Sigmoid colon (tissue), 7 donors: ENCODE measurements around the gene MET. TPM values are rescaled to one million over a fixed set of nuclear protein-coding genes. Genes with fewer than 3 reads are reported as not detected.

Experiments
- DNase-seq: peaks from one replicate; pipeline ENCODE4 v3.0.0-alpha.2; 2019
- H3K27ac ChIP-seq, 4 donors: fragments of 200-600 bp; sonication (generic); one replicate each; pipeline ENCODE4 v1.5.1; 2016 to 2019; ENCODE audit warnings: mild to moderate bottlenecking in 1 of 4
- H3K27me3 ChIP-seq, 3 donors: fragments of 200-600 bp; sonication (generic); one replicate each; pipeline ENCODE4 v1.5.1; 2019; ENCODE audit warnings: mild to moderate bottlenecking in 1 of 3
- H3K36me3 ChIP-seq, 4 donors: fragments of 200-600 bp; sonication (generic); one replicate each; pipeline ENCODE4 v1.5.1; 2016 to 2019
- H3K4me1 ChIP-seq, 4 donors: fragments of 200-600 bp; sonication (generic); one replicate each; pipeline ENCODE4 v1.5.1; 2017 to 2019
- H3K4me3 ChIP-seq, 4 donors: fragments of 200-600 bp; sonication (generic); one replicate each; pipeline ENCODE4 v1.5.1; 2017 to 2019; ENCODE audit warnings: mild to moderate bottlenecking in 2 of 4, moderate library complexity in 1 of 4
- H3K9me3 ChIP-seq, 4 donors: fragments of 200-600 bp in 3 of 4; sonication (generic) in 3 of 4; one replicate each; pipeline versions ENCODE4 v1.5.1 to v1.6.1; 2013 to 2019
- CTCF ChIP-seq, 4 experiments: fragments of 450-650 bp in 3 of 4; fragments of 200-600 bp in 1 of 4; IDR thresholded peaks; one replicate each; pipeline ENCODE4 v1.5.1; 2016 to 2019; ENCODE audit warnings: antibody characterized with exemption in 4 of 4, mild to moderate bottlenecking in 3 of 4, moderate library complexity in 2 of 4
- EP300 ChIP-seq, 4 donors: sonication (generic); formaldehyde crosslinking; IDR thresholded peaks; one replicate each; pipeline ENCODE4 v1.6.1; 2017; ENCODE audit warnings: antibody characterized with exemption in 4 of 4
- POLR2A ChIP-seq, 2 donors: fragments of 450-650 bp; IDR thresholded peaks; one replicate each; pipeline ENCODE4 v1.6.1; 2016; ENCODE audit warnings: antibody characterized with exemption in 2 of 2, mild to moderate bottlenecking in 2 of 2, moderate library complexity in 2 of 2
- POLR2AphosphoS5 ChIP-seq, 4 donors: sonication (generic); formaldehyde crosslinking; IDR thresholded peaks; one replicate each; pipeline ENCODE4 v1.6.1; 2017; ENCODE audit warnings: antibody characterized with exemption in 4 of 4
- WGBS, 2 donors: extraction: QIAGEN DNeasy Blood & Tissue Kit; methylation state at CpG; one replicate each; pipeline ENCODE4 v1.1.7; 2013; 5-methylcytosine and 5-hydroxymethylcytosine counted together
- intact Hi-C: fragments of 100-400 bp; cut with DNase I; formaldehyde crosslinking; loops from one replicate; pipeline ENCODE4 v1.15.1; 2023
- polyA plus RNA-seq, 3 donors: library from polyadenylated mRNA; stranded (reverse); fragments of 200-250 nt; gene quantifications; one replicate each; pipeline ENCODE4 v1.2.3, GENCODE V29; 2013
- total RNA-seq, 4 donors: library from RNA; depleted of rRNA; stranded (reverse); fragments of >200 nt; gene quantifications; one replicate each; pipeline ENCODE4 v1.1.0, GENCODE V29; 2016
- donor health status: healthy with polysubstance abuse.
- donor health status: Bipolar disorder and iron deficiency.
- donor health status: healthy.

The MET gene
- total and polyA plus RNA-seq, 7 donors = 1.2 to 21.6 (median 15.9) TPM

GRCh38 chr7:116683786-116684185 lies 11.8 kb downstream of the MET start:
- peaks cover 0 to 8% (median 5%) of the 10 kb centered on the region in 4 donors for H3K4me1 ChIP-seq
- H3K4me3 ChIP-seq = no peak overlapping the region
- no peaks in the 10 kb centered on the region for H3K27me3 ChIP-seq
- DNase-seq = no peak
- no peaks in the 10 kb centered on the region for H3K36me3 ChIP-seq
- WGBS, 2 donors = 66 to 88% methylated on average over 4 of the region's 4 CpGs
- no peaks in the 10 kb centered on the region for H3K9me3 ChIP-seq
- intact Hi-C loops = no loop called here
- H3K27ac ChIP-seq = no peak overlapping the region
- TF ChIP-seq CTCF (IDR thresholded peaks at IDR 0.05) (no peak), POLR2AphosphoS5 (IDR thresholded peaks at IDR 0.05) (no peak), EP300 (IDR thresholded peaks at IDR 0.05) (no peak), POLR2A (IDR thresholded peaks at IDR 0.05) (no peak)

GRCh38 chr7:116686033-116686432 lies 14.0 kb downstream of the MET start:
- peaks cover 0 to 8% (median 5%) of the 10 kb centered on the region in 4 donors for H3K4me1 ChIP-seq
- H3K4me3 ChIP-seq = no peak overlapping the region
- no peaks in the 10 kb centered on the region for H3K9me3 ChIP-seq
- intact Hi-C loops = no loop called here
- H3K27me3 ChIP-seq = no peaks in the 10 kb centered on the region
- no peaks in the 10 kb centered on the region for H3K36me3 ChIP-seq
- H3K27ac ChIP-seq = no peak overlapping the region
- no peak for DNase-seq
- TF ChIP-seq CTCF (IDR thresholded peaks at IDR 0.05) = no peak
- WGBS, 2 donors = 87 to 91% methylated on average over 3 of the region's 3 CpGs

- 37 to 78% methylated on average over 7 of the region's 7 CpGs for WGBS, 2 donors
- peaks cover 0 to 8% (median 5%) of the 10 kb centered on the region in 4 donors for H3K4me1 ChIP-seq
- no peak overlapping the region for H3K27ac ChIP-seq
Observed at GRCh38 chr7:116686812-116687419, 14.9 kb downstream of the MET start.

GRCh38 chr7:116687801-116688201 lies 15.8 kb downstream of the MET start:
- Histone ChIP-seq H3K36me3 (no peaks in the 10 kb centered on the region), H3K9me3 (no peaks in the 10 kb centered on the region), H3K4me3 (no peak overlapping the region), H3K27me3 (no peaks in the 10 kb centered on the region), H3K4me1 (peaks cover 0 to 8% (median 5%) of the 10 kb centered on the region in 4 donors), H3K27ac (peak overlapping the region in 1 of 4 donors; percentile 32)
- DNase-seq = no peak
- intact Hi-C loops = no loop called here
- no peak for TF ChIP-seq POLR2AphosphoS5 (IDR thresholded peaks at IDR 0.05)
- TF ChIP-seq EP300 (IDR thresholded peaks at IDR 0.05) = no peak
- no peak for TF ChIP-seq POLR2A (IDR thresholded peaks at IDR 0.05)
- TF ChIP-seq CTCF (IDR thresholded peaks at IDR 0.05) = no peak
- 58 to 61% methylated on average over 7 of the region's 7 CpGs for WGBS, 2 donors

More at GRCh38 chr7:116686812-116687419, 14.9 kb downstream of the MET start:
- TF ChIP-seq EP300 (IDR thresholded peaks at IDR 0.05) = no peak
- intact Hi-C loops = no loop called here
- Histone ChIP-seq H3K9me3 (no peaks in the 10 kb centered on the region), H3K4me3 (no peak overlapping the region), H3K36me3 (no peaks in the 10 kb centered on the region), H3K27me3 (no peaks in the 10 kb centered on the region)
- no peak for DNase-seq

- no peaks in the 10 kb centered on the region for H3K27me3 ChIP-seq
- intact Hi-C loops = no loop called here
- no peak overlapping the region for H3K4me3 ChIP-seq
- no peaks in the 10 kb centered on the region for H3K36me3 ChIP-seq
- WGBS, 2 donors = 50 to 86% methylated on average over 4 of the region's 4 CpGs
- no peak for TF ChIP-seq POLR2AphosphoS5 (IDR thresholded peaks at IDR 0.05)
- no peak for TF ChIP-seq EP300 (IDR thresholded peaks at IDR 0.05)
- TF ChIP-seq POLR2A (IDR thresholded peaks at IDR 0.05) = no peak
- no peak for TF ChIP-seq CTCF (IDR thresholded peaks at IDR 0.05)
- H3K27ac ChIP-seq = no peak overlapping the region
- no peaks in the 10 kb centered on the region for H3K9me3 ChIP-seq
- no peak for DNase-seq
- H3K4me1 ChIP-seq = peaks cover 0 to 8% (median 5%) of the 10 kb centered on the region in 4 donors
Observed at GRCh38 chr7:116689790-116690259, 17.8 kb downstream of the MET start.
